ENCODE data around the gene TIMM13.

GRCh38 chr19:2444251-2445002 is 17.0 kb upstream of the TIMM13 start:
- TF ChIP-seq CTCF (IDR thresholded peaks at IDR 0.05; ENCODE audit: borderline replicate concordance, extremely low read depth, low read length, poor library complexity, severe bottlenecking) (no peak), EZH2 (IDR thresholded peaks at IDR 0.05; ENCODE audit: borderline replicate concordance, low read depth, low read length, severe bottlenecking) (no peak)
